SK-N-MC (cell line): ENCODE measurements around the gene SEMA5A.

Source experiments
- EZH2 ChIP-seq: fragments of 200-600 bp; sonication (generic); IDR thresholded peaks from one replicate; pipeline ENCODE4 v1.6.1; 2017; ENCODE audit warnings: antibody characterized with exemption
- POLR2AphosphoS5 ChIP-seq: IDR thresholded peaks from 2 replicates; pipeline ENCODE4 v1.6.1; 2012; ENCODE audit warnings: mild to moderate bottlenecking, low read depth, low read length, borderline replicate concordance

- TF ChIP-seq EZH2 (no peak), POLR2AphosphoS5 (no peak)
Observed at GRCh38 chr5:9240431-9240830, 305.4 kb downstream of the SEMA5A start.
